HEK293T (cell line): ENCODE measurements around the gene LAMB1.

ENCODE experiments used
- BHLHE40 ChIP-seq: fragments of 450-650 bp; IDR thresholded peaks from 2 replicates; pipeline ENCODE4 v1.6.1; 2016; ENCODE audit warnings: mild to moderate bottlenecking, moderate library complexity, borderline replicate concordance
- ELF4 ChIP-seq: fragments of 450-650 bp; IDR thresholded peaks from 2 replicates; pipeline ENCODE4 v1.6.1; 2017; ENCODE audit warnings: antibody characterized with exemption
- FOXK2 ChIP-seq: fragments of 450-650 bp; IDR thresholded peaks from 2 replicates; pipeline ENCODE4 v1.6.1; 2016; ENCODE audit warnings: mild to moderate bottlenecking
- L3MBTL2 ChIP-seq: fragments of 450-650 bp; conservative IDR thresholded peaks from 2 replicates; pipeline ENCODE4 v1.6.1; 2016; ENCODE audit warnings: mild to moderate bottlenecking
- PKNOX1 ChIP-seq: fragments of 450-650 bp; IDR thresholded peaks from 2 replicates; pipeline ENCODE4 v1.6.1; 2016
- SP1 ChIP-seq: fragments of 450-650 bp; IDR thresholded peaks from 2 replicates; pipeline ENCODE4 v1.6.1; 2017
- TARDBP ChIP-seq: fragments of 450-650 bp; IDR thresholded peaks from 2 replicates; pipeline ENCODE4 v1.6.1; 2016
- ZNF384 ChIP-seq: fragments of 450-650 bp; IDR thresholded peaks from 2 replicates; pipeline ENCODE4 v1.6.1; 2016

GRCh38 chr7:107998660-107999480 is 4.1 kb downstream of the LAMB1 start:
- no peak for TF ChIP-seq BHLHE40
- TF ChIP-seq FOXK2 = no peak
- no peak for TF ChIP-seq L3MBTL2
- no peak for TF ChIP-seq ELF4
- no peak for TF ChIP-seq ZNF384
- TF ChIP-seq SP1 = no peak
- no peak for TF ChIP-seq TARDBP
- TF ChIP-seq PKNOX1 = no peak
